ENCODE data around the gene PCP4.

PCP4 gene

GRCh38 chr21:39837861-39838359 lies 29.3 kb upstream of the PCP4 start:
- TF ChIP-seq CTCF (IDR thresholded peaks at IDR 0.05) = no peak
- no peak overlapping the region for H3K27ac ChIP-seq
- no peak overlapping the region for H2AFZ ChIP-seq
- H3K9me3 ChIP-seq (ENCODE audit: control insufficient read depth, low read length) = no peaks in the 10 kb centered on the region
- no peaks in the 10 kb centered on the region for H3K79me2 ChIP-seq
- H3K4me3 ChIP-seq (ENCODE audit: low read depth, low read length) = no peak overlapping the region
- H3K9ac ChIP-seq = no peak overlapping the region
- no peaks in the 10 kb centered on the region for H3K36me3 ChIP-seq (ENCODE audit: control insufficient read depth, insufficient read depth, low read length)
- H3K27me3 ChIP-seq (ENCODE audit: control insufficient read depth, insufficient read depth, low read length) = no peaks in the 10 kb centered on the region
- H3K4me2 ChIP-seq (ENCODE audit: low read length) = no peak overlapping the region
- H3K4me1 ChIP-seq = no peaks in the 10 kb centered on the region

- H3K4me2 ChIP-seq (ENCODE audit: low read length) = no peak overlapping the region
- no peaks in the 10 kb centered on the region for H3K27me3 ChIP-seq (ENCODE audit: control insufficient read depth, insufficient read depth, low read length)
- H3K9ac ChIP-seq = no peak overlapping the region
- no peak overlapping the region for H3K4me3 ChIP-seq (ENCODE audit: low read depth, low read length)
- no peaks in the 10 kb centered on the region for H3K79me2 ChIP-seq
- H2AFZ ChIP-seq = no peak overlapping the region
- H3K27ac ChIP-seq = no peak overlapping the region
- no peaks in the 10 kb centered on the region for H3K36me3 ChIP-seq (ENCODE audit: control insufficient read depth, insufficient read depth, low read length)
- H3K4me1 ChIP-seq = no peaks in the 10 kb centered on the region
- no peaks in the 10 kb centered on the region for H3K9me3 ChIP-seq (ENCODE audit: control insufficient read depth, low read length)
- TF ChIP-seq CTCF (IDR thresholded peaks at IDR 0.05) = no peak
Observed at GRCh38 chr21:39840373-39841097, 26.7 kb upstream of the PCP4 start.

- Histone ChIP-seq H3K79me2 (no peaks in the 10 kb centered on the region), H3K4me1 (no peaks in the 10 kb centered on the region), H3K9me3 (ENCODE audit: control insufficient read depth, low read length) (no peaks in the 10 kb centered on the region), H3K36me3 (ENCODE audit: control insufficient read depth, insufficient read depth, low read length) (no peaks in the 10 kb centered on the region), H3K4me3 (ENCODE audit: low read depth, low read length) (no peak overlapping the region), H3K27ac (no peak overlapping the region), H2AFZ (no peak overlapping the region), H3K27me3 (ENCODE audit: control insufficient read depth, insufficient read depth, low read length) (no peaks in the 10 kb centered on the region), H3K9ac (no peak overlapping the region), H3K4me2 (ENCODE audit: low read length) (no peak overlapping the region)
- TF ChIP-seq CTCF (IDR thresholded peaks at IDR 0.05) = no peak
Observed at GRCh38 chr21:39842741-39843459, 24.3 kb upstream of the PCP4 start.

- H3K79me2 ChIP-seq = no peaks in the 10 kb centered on the region
- H3K36me3 ChIP-seq (ENCODE audit: control insufficient read depth, insufficient read depth, low read length) = no peaks in the 10 kb centered on the region
- no peak overlapping the region for H2AFZ ChIP-seq
- no peak overlapping the region for H3K9ac ChIP-seq
- no peaks in the 10 kb centered on the region for H3K27me3 ChIP-seq (ENCODE audit: control insufficient read depth, insufficient read depth, low read length)
- no peaks in the 10 kb centered on the region for H3K9me3 ChIP-seq (ENCODE audit: control insufficient read depth, low read length)
- no peak overlapping the region for H3K27ac ChIP-seq
- no peaks in the 10 kb centered on the region for H3K4me1 ChIP-seq
- no peak for TF ChIP-seq CTCF (IDR thresholded peaks at IDR 0.05)
- no peak overlapping the region for H3K4me3 ChIP-seq (ENCODE audit: low read depth, low read length)
- no peak overlapping the region for H3K4me2 ChIP-seq (ENCODE audit: low read length)
Observed at GRCh38 chr21:39843483-39843882, 23.8 kb upstream of the PCP4 start.
